Ovary (tissue), 9 donors: ENCODE results near the gene ACKR4. TPM values are rescaled to one million over a fixed set of nuclear protein-coding genes. Genes with fewer than 3 reads are reported as not detected.
A peak's percentile ranks its signal among the peaks of the same experiment; 100 is the strongest.

ENCODE experiments used
- DNase-seq, 5 donors: peaks; one replicate each; pipeline ENCODE4 v3.0.0-alpha.2; 2019 to 2020
- H3K27ac ChIP-seq, 2 donors: fragments of 200-600 bp; one replicate each; pipeline versions ENCODE4 v1.5.1 to v1.8.0; 2019 to 2022
- H3K27me3 ChIP-seq: fragments of 200-600 bp; one replicate; pipeline ENCODE4 v1.8.0; 2022
- H3K36me3 ChIP-seq: fragments of 200-600 bp; sonication (generic); one replicate; pipeline ENCODE4 v1.5.1; 2019
- H3K4me1 ChIP-seq: one replicate; pipeline ENCODE4 v1.8.1; 2013; ENCODE audit warnings: mild to moderate bottlenecking, moderate library complexity; ENCODE audit not compliant: insufficient read depth
- H3K4me3 ChIP-seq: fragments of 200-600 bp; sonication (generic); one replicate; pipeline ENCODE4 v1.5.1; 2017
- H3K9me3 ChIP-seq, 2 donors: fragments of 200-600 bp in 1 of 2; sonication (generic) in 1 of 2; one replicate each; pipeline versions ENCODE4 v1.5.1 to v1.8.1; 2013 to 2019; ENCODE audit warnings: mild to moderate bottlenecking in 1 of 2, moderate library complexity in 1 of 2
- CTCF ChIP-seq, 3 donors: fragments of 450-650 bp in 2 of 3; fragments of 200-600 bp in 1 of 3; IDR thresholded peaks; one replicate each; pipeline versions ENCODE4 v1.5.1 to v1.8.0; 2016 to 2022; ENCODE audit warnings: antibody characterized with exemption in 3 of 3, mild to moderate bottlenecking in 1 of 3
- EP300 ChIP-seq: sonication (generic); formaldehyde crosslinking; IDR thresholded peaks from one replicate; pipeline ENCODE4 v1.6.1; 2017; ENCODE audit warnings: antibody characterized with exemption
- POLR2A ChIP-seq: fragments of 450-650 bp; IDR thresholded peaks from one replicate; pipeline ENCODE4 v1.6.1; 2017; ENCODE audit warnings: antibody characterized with exemption, mild to moderate bottlenecking, moderate library complexity
- WGBS, 3 donors: extraction: QIAGEN DNeasy Blood & Tissue Kit in 1 of 3; methylation state at CpG; one replicate each; pipeline versions ENCODE4 v1.1.5 to v1.1.7; 2013 to 2017; 5-methylcytosine and 5-hydroxymethylcytosine counted together
- intact Hi-C, 4 donors: fragments of 100-400 bp; cut with DNase I; formaldehyde crosslinking; loops; one replicate each; pipeline versions ENCODE4 v1.11.0 to v1.15.1; 2022 to 2023
- polyA plus RNA-seq, 2 donors: library from polyadenylated mRNA; stranded (reverse); fragments of 200-250 nt in 1 of 2; fragments of 350-450 nt in 1 of 2; fragmentation: Illumina TruSeq in 1 of 2; extraction: RNeasy Lipid Tissue Mini Kit (QIAGEN cat#74804) in 1 of 2; gene quantifications; one replicate each; pipeline ENCODE4 v1.2.3, GENCODE V29; 2013 to 2014
- total RNA-seq, 7 donors: library from RNA; depleted of rRNA in 2 of 7; stranded (reverse); fragments of >200 nt in 2 of 7; fragmentation: NEBNext Ultra II Directional in 3 of 7; extraction: Animal tissue kit (Norgen Biotek cat#: 25700) in 3 of 7; gene quantifications; one replicate each; pipeline versions ENCODE4 v1.1.0 to v1.2.4, GENCODE V29; 2016 to 2023
- donor health status: DM: no; HTN: no; CAD: no; lungs with moderate emphysema.
- donor health status: DM: no; HTN: no; CAD: no.
- donor health status: Bipolar disorder and iron deficiency.
- donor health status: DM: yes; HTN: yes; CAD: no.
- donor health status: DM: no; HTN: no; CAD: no.
- donor health status: DM: yes; HTN: yes; CAD: no.

The ACKR4 gene
- total and polyA plus RNA-seq, 9 donors: 0.17 to 5.4 (median 0.30) TPM

- Histone ChIP-seq H3K27ac (no peak overlapping the region), H3K36me3 (no peaks in the 10 kb centered on the region), H3K9me3 (no peaks in the 10 kb centered on the region), H3K4me1 (peaks cover 2% of the 10 kb centered on the region), H3K4me3 (no peak overlapping the region), H3K27me3 (no peaks in the 10 kb centered on the region)
- TF ChIP-seq CTCF (IDR thresholded peaks at IDR 0.05) (no peak), EP300 (no peak), POLR2A (no peak)
- intact Hi-C loops: no loop called here
- 13 to 31% (median 28%) methylated on average over 2 of the region's 2 CpGs for WGBS, 3 donors
- DNase-seq: no peak
These were observed 27.9 kb upstream of the ACKR4 start for GRCh38 chr3:132569153-132569552.

- TF ChIP-seq POLR2A: no peak
- no peak for TF ChIP-seq CTCF (IDR thresholded peaks at IDR 0.05)
- TF ChIP-seq EP300: no peak
- no peak overlapping the region for H3K27ac ChIP-seq
- H3K9me3 ChIP-seq: no peaks in the 10 kb centered on the region
- WGBS, 3 donors: 18 to 28% (median 27%) methylated on average over 1 of the region's 1 CpG
- H3K4me1 ChIP-seq: peaks cover 3% of the 10 kb centered on the region
- intact Hi-C loops: no loop called here
- no peak for DNase-seq
- no peaks in the 10 kb centered on the region for H3K27me3 ChIP-seq
- H3K36me3 ChIP-seq: no peaks in the 10 kb centered on the region
- H3K4me3 ChIP-seq: no peak overlapping the region
These were observed 27.5 kb upstream of the ACKR4 start for GRCh38 chr3:132569580-132569979.

GRCh38 chr3:132570016-132570415 lies 27.1 kb upstream of the ACKR4 start:
- no peak overlapping the region for H3K4me3 ChIP-seq
- peaks cover 3% of the 10 kb centered on the region for H3K4me1 ChIP-seq
- H3K36me3 ChIP-seq: no peaks in the 10 kb centered on the region
- intact Hi-C loops: no loop called here
- WGBS, 3 donors: 44 to 54% (median 47%) methylated on average over 2 of the region's 2 CpGs
- H3K27me3 ChIP-seq: no peaks in the 10 kb centered on the region
- no peak for DNase-seq
- TF ChIP-seq CTCF (IDR thresholded peaks at IDR 0.05) (no peak), POLR2A (no peak), EP300 (no peak)
- no peaks in the 10 kb centered on the region for H3K9me3 ChIP-seq
- no peak overlapping the region for H3K27ac ChIP-seq

GRCh38 chr3:132573797-132574211 lies 23.3 kb upstream of the ACKR4 start:
- H3K36me3 ChIP-seq: no peaks in the 10 kb centered on the region
- 12 to 15% (median 12%) methylated on average over 5 of the region's 5 CpGs for WGBS, 3 donors
- peak overlapping the region in 1 of 2 donors; percentile 20 for H3K27ac ChIP-seq
- TF ChIP-seq CTCF (IDR thresholded peaks at IDR 0.05): no peak
- no peak for TF ChIP-seq EP300
- no peak for TF ChIP-seq POLR2A
- intact Hi-C loops: no loop called here
- H3K27me3 ChIP-seq: no peaks in the 10 kb centered on the region
- DNase-seq: no peak
- H3K4me1 ChIP-seq: peaks cover 3% of the 10 kb centered on the region
- no peak overlapping the region for H3K4me3 ChIP-seq
- no peaks in the 10 kb centered on the region for H3K9me3 ChIP-seq
